T-cell (primary cell): ENCODE data around the gene NFRKB. TPM values are rescaled to one million over a fixed set of nuclear protein-coding genes. Genes with fewer than 3 reads are reported as not detected.

Experiments
- ATAC-seq, 4 experiments: fragments of 200-7000 bp in 3 of 4; fragments of 150-1000 bp in 1 of 4; cut with Tn5 transposase; replicated peaks in 1 of 4; 1 replicate in 3 of 4; 2 replicates in 1 of 4; pipeline ENCODE4 v1.10.0; 2021; ENCODE audit warnings: moderate library complexity in 3 of 4, mild to moderate bottlenecking in 2 of 4, moderate number of reproducible peaks in 1 of 4
- CTCF ChIA-PET, 2 donors: fragments of 300-600 bp; sonication (Branson Sonifier 250); formaldehyde crosslinking; loops; one replicate each; lab custom pipeline; 2022; ENCODE audit warnings: antibody characterized with exemption in 2 of 2; lab: Charles Lee
- POLR2A ChIA-PET, 2 donors: fragments of 300-600 bp; sonication (Branson Sonifier 250); formaldehyde crosslinking; loops; one replicate each; lab custom pipeline; 2022; ENCODE audit warnings: antibody characterized with exemption in 2 of 2; lab: Charles Lee
- DNase-seq, 35 experiments: peaks; one replicate each; pipeline versions ENCODE4 v3.0.0 to v3.0.0-alpha.2; 2013 to 2023
- H3K27ac ChIP-seq: one replicate; pipeline ENCODE4 v1.5.1; 2013; ENCODE audit warnings: low read length
- H3K27me3 ChIP-seq, 2 experiments: replicated peaks in 1 of 2; 1 replicate in 1 of 2; 2 replicates in 1 of 2; pipeline versions ENCODE4 v1.6.1 to v1.7.0; 2013; ENCODE audit warnings: low read length in 1 of 2, mixed read lengths in 1 of 2; ENCODE audit not compliant: control insufficient read depth in 2 of 2, insufficient read depth in 2 of 2; ENCODE audit errors: extremely low read depth in 1 of 2
- H3K36me3 ChIP-seq, 2 donors: 1 replicate in 1 of 2; 2 replicates in 1 of 2; pipeline versions ENCODE4 v1.6.1 to v1.7.0; 2013; ENCODE audit warnings: low read length in 1 of 2; ENCODE audit not compliant: control insufficient read depth in 2 of 2, insufficient read depth in 1 of 2; ENCODE audit errors: extremely low read depth in 1 of 2
- H3K4me1 ChIP-seq, 2 experiments: 1 replicate in 1 of 2; 2 replicates in 1 of 2; pipeline versions ENCODE4 v1.6.1 to v1.7.0; 2013; ENCODE audit warnings: low read length in 2 of 2, mixed read lengths in 1 of 2; ENCODE audit not compliant: insufficient read depth in 2 of 2, control insufficient read depth in 1 of 2; ENCODE audit errors: extremely low read depth in 1 of 2
- H3K4me3 ChIP-seq, 2 donors: 1 replicate in 1 of 2; 2 replicates in 1 of 2; pipeline versions ENCODE4 v1.5.1 to v1.7.0; 2013; ENCODE audit warnings: mild to moderate bottlenecking in 2 of 2, low read length in 1 of 2, moderate library complexity in 1 of 2; ENCODE audit not compliant: control insufficient read depth in 1 of 2; ENCODE audit errors: extremely low read depth in 1 of 2
- H3K9me3 ChIP-seq: 2 replicates; pipeline ENCODE4 v1.7.0; 2013
- H3K27ac Mint-ChIP-seq, 2 donors: one replicate each; pipeline ENCODE4 v1.8.0; 2020 to 2021; ENCODE audit warnings: mild to moderate bottlenecking in 2 of 2, mixed read lengths in 2 of 2
- H3K27me3 Mint-ChIP-seq, 2 donors: one replicate each; pipeline ENCODE4 v1.8.0; 2021 to 2022; ENCODE audit warnings: mixed read lengths in 2 of 2
- H3K36me3 Mint-ChIP-seq: one replicate; pipeline ENCODE4 v1.8.0; 2021; ENCODE audit warnings: mixed read lengths
- H3K4me1 Mint-ChIP-seq, 3 donors: one replicate each; pipeline ENCODE4 v1.8.0; 2020 to 2022; ENCODE audit warnings: mixed read lengths in 3 of 3, mild to moderate bottlenecking in 1 of 3
- H3K4me3 Mint-ChIP-seq, 3 donors: one replicate each; pipeline ENCODE4 v1.8.0; 2020 to 2022; ENCODE audit warnings: mild to moderate bottlenecking in 3 of 3, mixed read lengths in 3 of 3, moderate library complexity in 3 of 3
- H3K9me3 Mint-ChIP-seq, 3 donors: one replicate each; pipeline ENCODE4 v1.8.0; 2020 to 2022; ENCODE audit warnings: mixed read lengths in 3 of 3
- WGBS: methylation state at CpG from one replicate; pipeline ENCODE4 v1.1.5; 2013; ENCODE audit warnings: missing lambda C conversion rate; ENCODE audit not compliant: insufficient coverage; 5-methylcytosine and 5-hydroxymethylcytosine counted together
- total RNA-seq, 35 experiments: library from RNA in 6 of 35; stranded (reverse) in 6 of 35; fragments of 120-200 nt in 1 of 35; gene quantifications; one replicate each; pipeline versions ENCODE4 v1.2.1 to v1.2.4 and lab custom pipeline; 2013 to 2026

Gene NFRKB
- total RNA-seq, 5 donors from 2014 or later (not counting 1 experiment from before 2014, with no cell fraction given), result 49.7 to 83.9 (median 65.9) TPM

DNA sequence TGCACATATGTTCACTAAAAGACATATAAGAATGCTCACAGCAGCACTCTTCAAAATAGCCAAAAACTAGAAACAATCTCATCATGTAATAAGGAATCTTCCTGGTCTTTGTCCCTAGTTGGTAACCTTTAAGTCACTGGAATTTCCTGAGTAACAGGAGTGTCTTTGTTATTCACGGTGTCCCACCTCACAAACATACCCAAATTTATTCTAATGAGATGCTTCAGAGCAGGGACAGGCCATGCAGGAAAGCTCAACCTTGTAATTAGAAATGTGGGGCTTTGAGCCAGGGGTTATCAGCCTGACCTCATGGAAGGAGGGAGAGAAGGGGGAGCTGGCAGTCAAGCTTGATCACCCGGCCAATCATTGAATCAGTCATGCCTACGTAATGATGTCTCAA, 40.3 kb upstream of the NFRKB start:
- H3K27me3 ChIP-seq, result no peaks in the 10 kb centered on the region
- Mint-ChIP-seq H3K4me1 (no peaks in the 10 kb centered on the region), H3K36me3 (peaks cover 53% of the 10 kb centered on the region), H3K27ac (no peak overlapping the region), H3K9me3 (no peaks in the 10 kb centered on the region), H3K4me3 (no peak overlapping the region), H3K27me3 (no peaks in the 10 kb centered on the region)
- H3K36me3 ChIP-seq, result peaks cover 0 to 14% of the 10 kb centered on the region in 2 donors
- POLR2A ChIA-PET, result no interaction called here
- H3K9me3 ChIP-seq, result no peaks in the 10 kb centered on the region
- WGBS, result 100% methylated on average over 1 of the region's 3 CpGs
- no peak overlapping the region for H3K27ac ChIP-seq
- ATAC-seq (no peak), DNase-seq (no peak)
- H3K4me3 ChIP-seq, result no peak overlapping the region
- CTCF ChIA-PET, result interaction anchor here (0.9 to 1.0 kb wide), 2 partner anchors 182 to 197 kb away, joined by 3 to 4 read pairs; no protein-coding TSS in a partner anchor
- no peaks in the 10 kb centered on the region for H3K4me1 ChIP-seq

DNA sequence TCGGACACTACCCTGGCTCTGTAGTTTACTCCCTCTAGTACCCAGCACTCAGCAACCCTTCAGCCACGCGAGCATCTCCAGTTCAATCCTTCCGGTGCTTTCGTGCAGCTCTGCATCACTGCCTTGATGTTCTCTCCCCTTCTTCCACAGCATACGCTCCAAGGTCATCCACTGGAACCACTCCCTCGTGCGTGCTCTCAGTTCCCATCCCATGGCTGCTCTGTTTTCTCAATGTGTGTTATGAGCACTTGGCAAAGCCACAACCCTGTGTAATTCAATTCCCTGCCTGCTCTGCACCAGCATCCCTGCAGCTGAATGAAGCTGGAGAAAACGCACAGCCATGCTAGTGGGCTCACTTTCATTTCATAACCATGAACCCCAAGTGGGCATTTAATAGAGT, 38.5 kb upstream of the NFRKB start:
- WGBS, result 92% methylated on average over 8 of the region's 9 CpGs
- peaks cover 58% of the 10 kb centered on the region for H3K36me3 Mint-ChIP-seq

DNA sequence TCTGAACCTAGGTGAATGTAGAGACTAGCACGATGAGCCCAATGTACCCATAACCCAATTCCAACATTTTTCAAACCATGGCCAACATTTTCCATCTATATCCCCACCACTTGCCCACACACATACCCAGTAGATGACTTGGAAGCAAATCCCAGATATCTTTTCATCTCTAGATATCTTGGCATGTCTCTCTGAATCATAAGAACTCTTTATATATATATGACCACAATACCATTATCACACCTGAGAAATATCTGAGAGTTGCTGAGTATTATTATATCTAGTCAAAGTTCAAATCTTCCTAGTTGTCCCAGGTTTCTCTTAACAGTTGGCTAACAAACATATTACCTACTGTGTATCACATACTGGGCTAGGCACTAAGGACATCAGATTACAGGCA, 37.9 kb upstream of the NFRKB start:
- ChIA-PET POLR2A (interaction anchor here in 1 of 2 donors (0.6 kb wide), 1 partner anchor 72 kb away, joined by 4 read pairs; no protein-coding TSS in a partner anchor), CTCF (no interaction called here)
- no peaks in the 10 kb centered on the region for H3K9me3 ChIP-seq
- no peak overlapping the region for H3K27ac ChIP-seq
- no peak overlapping the region for H3K4me3 ChIP-seq
- H3K36me3 ChIP-seq, result peaks cover 0 to 20% of the 10 kb centered on the region in 2 donors
- peaks cover 56% of the 10 kb centered on the region for H3K36me3 Mint-ChIP-seq
- H3K27me3 ChIP-seq, result no peaks in the 10 kb centered on the region
- H3K4me3 Mint-ChIP-seq, result no peak overlapping the region
- no peaks in the 10 kb centered on the region for H3K27me3 Mint-ChIP-seq
- H3K9me3 Mint-ChIP-seq, result no peaks in the 10 kb centered on the region
- H3K27ac Mint-ChIP-seq, result no peak overlapping the region
- no peaks in the 10 kb centered on the region for H3K4me1 Mint-ChIP-seq
- DNase-seq, result no peak
- 100% methylated on average over 1 of the region's 1 CpG for WGBS
- H3K4me1 ChIP-seq, result no peaks in the 10 kb centered on the region
- ATAC-seq, result no peak

More for the DNA sequence above, 38.5 kb upstream of the NFRKB start:
- Mint-ChIP-seq H3K4me3 (no peak overlapping the region), H3K27me3 (no peaks in the 10 kb centered on the region), H3K9me3 (no peaks in the 10 kb centered on the region), H3K4me1 (no peaks in the 10 kb centered on the region), H3K27ac (no peak overlapping the region)
- Histone ChIP-seq H3K27ac (no peak overlapping the region), H3K27me3 (no peaks in the 10 kb centered on the region), H3K9me3 (no peaks in the 10 kb centered on the region), H3K36me3 (peaks cover 0 to 20% of the 10 kb centered on the region in 2 donors), H3K4me3 (no peak overlapping the region), H3K4me1 (no peaks in the 10 kb centered on the region)
- ChIA-PET CTCF (no interaction called here), POLR2A (interaction anchor here in 1 of 2 donors (0.6 kb wide), 1 partner anchor 72 kb away, joined by 4 read pairs; no protein-coding TSS in a partner anchor)
- DNase-seq (no peak), ATAC-seq (no peak)

DNA sequence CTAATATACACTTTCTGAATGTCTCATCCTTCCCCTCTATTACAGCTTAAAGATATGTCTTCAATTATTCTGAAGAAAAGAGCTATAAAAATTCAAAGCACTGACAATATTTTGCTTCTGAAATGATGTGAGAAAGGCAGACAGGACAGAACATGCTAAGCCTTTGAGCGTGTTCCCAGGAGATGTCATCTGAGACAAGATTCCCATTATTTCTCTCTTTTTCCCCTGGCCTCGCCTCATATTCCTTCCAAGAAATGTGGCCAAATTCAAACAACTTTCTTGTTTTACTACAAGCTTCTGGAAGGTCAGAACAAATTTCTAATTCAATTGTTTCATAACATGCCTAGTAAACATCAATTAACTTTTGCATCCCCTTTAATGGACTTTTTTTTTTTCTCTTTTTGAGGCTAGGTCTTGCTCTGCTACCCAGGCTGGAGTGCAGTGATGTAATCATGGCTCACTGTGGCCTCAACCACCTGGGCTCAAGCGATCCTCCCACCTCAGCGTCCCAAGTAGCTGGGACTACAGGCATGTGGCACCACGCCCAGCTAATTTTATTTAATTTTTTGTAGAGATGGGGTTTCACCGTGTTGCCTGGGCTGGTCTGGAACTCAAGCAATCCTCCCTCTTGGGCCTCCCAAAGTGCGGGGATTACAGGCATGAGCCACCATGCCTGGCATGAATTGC, 37.1 kb upstream of the NFRKB start:
- no peaks in the 10 kb centered on the region for H3K9me3 ChIP-seq
- ChIA-PET CTCF (interaction anchor here in 1 of 2 donors (0.7 kb wide), 1 partner anchor 177 kb away, joined by 4 read pairs; no protein-coding TSS in a partner anchor), POLR2A (interaction anchor here in 1 of 2 donors (0.6 to 0.7 kb wide), 2 partner anchors 54 to 333 kb away, joined by 3 read pairs; no protein-coding TSS in a partner anchor)
- no peaks in the 10 kb centered on the region for H3K9me3 Mint-ChIP-seq
- DNase-seq (no peak), ATAC-seq (no peak)
- H3K27ac ChIP-seq, result no peak overlapping the region
- H3K27ac Mint-ChIP-seq, result no peak overlapping the region
- H3K27me3 ChIP-seq, result no peaks in the 10 kb centered on the region
- H3K4me1 ChIP-seq, result no peaks in the 10 kb centered on the region
- H3K36me3 ChIP-seq, result peaks cover 0 to 20% of the 10 kb centered on the region in 2 donors
- H3K4me1 Mint-ChIP-seq, result no peaks in the 10 kb centered on the region
- H3K36me3 Mint-ChIP-seq, result peaks cover 52% of the 10 kb centered on the region
- H3K4me3 Mint-ChIP-seq, result no peak overlapping the region
- no peak overlapping the region for H3K4me3 ChIP-seq
- 100% methylated on average over 3 of the region's 7 CpGs for WGBS
- no peaks in the 10 kb centered on the region for H3K27me3 Mint-ChIP-seq

DNA sequence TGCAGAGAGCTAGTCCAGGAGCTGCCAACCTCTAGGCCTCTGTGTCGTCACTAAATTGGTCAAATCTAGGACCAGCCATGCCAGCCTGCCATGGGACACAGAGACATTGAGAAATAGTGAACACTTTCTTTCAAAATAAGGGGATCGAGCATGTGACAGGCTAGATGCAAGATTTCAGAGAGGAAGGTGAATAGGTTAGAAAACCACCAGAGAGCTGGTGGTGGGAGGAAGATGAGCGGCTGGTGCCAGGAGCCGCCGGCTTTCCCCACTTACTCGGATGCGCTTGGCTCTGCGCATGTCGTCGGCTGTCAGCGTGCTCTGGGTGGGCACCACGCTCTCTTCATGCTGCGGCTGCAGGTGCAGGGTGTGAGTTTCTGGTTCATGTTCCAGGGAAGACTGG, 35.4 kb upstream of the NFRKB start:
- no peaks in the 10 kb centered on the region for H3K9me3 Mint-ChIP-seq
- H3K27ac Mint-ChIP-seq, result no peak overlapping the region
- no peak for ATAC-seq
- H3K4me1 Mint-ChIP-seq, result no peaks in the 10 kb centered on the region
- Histone ChIP-seq H3K4me1 (no peaks in the 10 kb centered on the region), H3K27me3 (no peaks in the 10 kb centered on the region), H3K27ac (no peak overlapping the region), H3K4me3 (no peak overlapping the region), H3K36me3 (peaks cover 3 to 21% of the 10 kb centered on the region in 2 donors), H3K9me3 (no peaks in the 10 kb centered on the region)
- no peak for DNase-seq
- no peak overlapping the region for H3K4me3 Mint-ChIP-seq
- peaks cover 50% of the 10 kb centered on the region for H3K36me3 Mint-ChIP-seq
- ChIA-PET CTCF (no interaction called here), POLR2A (no interaction called here)
- H3K27me3 Mint-ChIP-seq, result no peaks in the 10 kb centered on the region
- 94% methylated on average over 13 of the region's 13 CpGs for WGBS

DNA sequence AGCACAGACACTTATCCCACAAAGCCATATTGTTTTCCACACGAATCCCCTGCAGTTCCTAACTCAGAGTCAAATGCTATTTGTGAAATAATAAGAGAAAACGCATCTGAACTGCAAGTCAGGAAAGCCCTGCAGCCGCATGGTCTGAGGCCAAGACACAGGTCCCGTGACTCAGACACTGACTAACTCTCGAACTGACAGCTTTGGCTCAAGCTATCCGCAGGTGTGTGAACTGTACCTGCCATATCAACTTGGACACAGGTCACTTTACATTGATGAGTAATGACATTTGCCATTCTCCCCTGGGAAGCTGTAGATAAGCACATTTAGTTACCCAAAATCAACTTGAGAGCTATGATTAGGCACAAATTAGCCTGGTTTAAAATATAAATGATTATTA, 34.9 kb upstream of the NFRKB start:
- ChIA-PET CTCF (interaction anchor here in 1 of 2 donors (0.7 kb wide), 1 partner anchor 15 kb away, joined by 4 read pairs; no protein-coding TSS in a partner anchor), POLR2A (interaction anchor here in 1 of 2 donors (0.5 kb wide), 1 partner anchor 48 kb away, joined by 4 read pairs; no protein-coding TSS in a partner anchor)
- Mint-ChIP-seq H3K4me3 (no peak overlapping the region), H3K36me3 (peaks cover 52% of the 10 kb centered on the region), H3K4me1 (no peaks in the 10 kb centered on the region), H3K27me3 (no peaks in the 10 kb centered on the region), H3K27ac (no peak overlapping the region), H3K9me3 (no peaks in the 10 kb centered on the region)
- ATAC-seq, result no peak
- Histone ChIP-seq H3K36me3 (peaks cover 3 to 23% of the 10 kb centered on the region in 2 donors), H3K27me3 (no peaks in the 10 kb centered on the region), H3K4me3 (no peak overlapping the region), H3K4me1 (no peaks in the 10 kb centered on the region), H3K9me3 (no peaks in the 10 kb centered on the region), H3K27ac (no peak overlapping the region)
- WGBS, result 87% methylated on average over 5 of the region's 6 CpGs
- DNase-seq, result no peak
